AG20443 (cell line): Measurements from ENCODE around the gene BCL2L1.

Experiments
- DNase-seq: peaks from one replicate; pipeline ENCODE4 v3.0.0; 2012; ENCODE audit warnings: low spot score, mixed read lengths

The BCL2L1 gene

DNA sequence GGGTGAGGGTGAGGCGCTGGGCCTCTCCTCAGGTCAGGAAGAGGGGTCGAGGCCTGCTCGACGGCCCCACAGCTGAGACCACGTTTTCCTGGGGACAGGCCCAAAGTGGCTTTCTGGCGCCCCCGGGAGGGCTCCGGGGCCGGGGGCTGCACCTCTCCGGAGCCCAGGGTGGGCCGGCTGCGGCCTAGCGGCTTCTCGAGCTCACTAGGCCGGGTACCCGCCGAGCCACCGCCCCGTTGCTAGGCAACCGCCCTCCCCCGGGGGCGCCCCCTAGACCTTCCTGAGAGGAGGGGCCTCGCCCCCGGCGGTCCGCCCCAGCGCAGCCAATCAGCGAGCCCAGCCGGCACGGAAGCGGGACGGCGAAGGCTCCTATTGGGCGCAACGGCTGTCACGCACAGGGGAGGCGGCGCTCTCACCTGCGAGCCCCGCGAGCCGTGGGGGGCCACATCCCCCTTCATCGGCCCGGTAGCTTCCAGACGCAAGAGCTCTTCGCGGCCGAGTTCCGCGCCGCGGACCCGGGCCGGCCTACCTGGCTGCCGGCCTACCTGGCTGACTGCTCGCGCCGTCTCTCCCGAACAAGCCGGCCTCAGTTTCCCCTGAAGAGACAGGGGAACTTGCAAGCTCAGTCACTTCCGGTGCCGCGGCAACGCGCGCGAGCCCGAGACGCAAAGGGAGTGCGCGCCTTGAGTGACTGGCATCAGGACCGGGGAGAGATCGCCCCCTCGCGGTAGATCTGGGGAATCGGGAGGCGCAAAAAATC, 831 bp upstream of the BCL2L1 start:
- peak; percentile 97 for DNase-seq

DNA sequence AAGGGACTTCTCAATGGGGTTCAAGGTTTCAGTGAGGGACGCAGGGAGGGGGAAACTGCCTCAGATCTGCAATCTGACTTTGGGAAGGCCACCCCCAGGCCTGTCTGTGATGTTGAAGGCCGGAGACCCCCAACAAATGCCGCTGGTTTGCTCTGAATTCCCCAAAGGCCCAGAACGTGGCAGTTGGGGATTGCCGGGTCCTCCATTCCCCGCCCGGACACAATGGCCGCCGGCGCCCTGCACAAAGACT, 326 bp upstream of the BCL2L1 start:
- DNase-seq = no peak

DNA sequence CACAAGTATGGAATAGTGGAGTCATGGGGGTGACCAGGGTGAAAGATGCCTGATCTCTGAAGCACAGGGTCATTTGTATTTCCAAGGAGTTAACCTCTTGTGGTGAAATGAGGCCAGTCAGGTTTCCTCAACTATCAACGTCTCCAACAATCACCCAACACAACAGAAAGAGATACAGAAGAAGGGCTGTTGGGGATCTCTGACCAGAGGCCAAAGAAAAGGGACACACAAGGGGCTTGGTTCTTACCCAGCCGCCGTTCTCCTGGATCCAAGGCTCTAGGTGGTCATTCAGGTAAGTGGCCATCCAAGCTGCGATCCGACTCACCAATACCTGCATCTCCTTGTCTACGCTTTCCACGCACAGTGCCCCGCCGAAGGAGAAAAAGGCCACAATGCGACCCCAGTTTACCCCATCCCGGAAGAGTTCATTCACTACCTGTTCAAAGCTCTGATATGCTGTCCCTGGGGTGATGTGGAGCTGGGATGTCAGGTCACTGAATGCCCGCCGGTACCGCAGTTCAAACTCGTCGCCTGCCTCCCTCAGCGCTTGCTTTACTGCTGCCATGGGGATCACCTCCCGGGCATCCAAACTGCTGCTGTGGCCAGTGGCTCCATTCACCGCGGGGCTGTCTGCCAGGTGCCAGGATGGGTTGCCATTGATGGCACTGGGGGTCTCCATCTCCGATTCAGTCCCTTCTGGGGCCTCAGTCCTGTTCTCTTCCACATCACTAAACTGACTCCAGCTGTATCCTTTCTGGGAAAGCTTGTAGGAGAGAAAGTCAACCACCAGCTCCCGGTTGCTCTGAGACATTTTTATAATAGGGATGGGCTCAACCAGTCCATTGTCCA, 1.0 kb downstream of the BCL2L1 start:
- no peak for DNase-seq

DNA sequence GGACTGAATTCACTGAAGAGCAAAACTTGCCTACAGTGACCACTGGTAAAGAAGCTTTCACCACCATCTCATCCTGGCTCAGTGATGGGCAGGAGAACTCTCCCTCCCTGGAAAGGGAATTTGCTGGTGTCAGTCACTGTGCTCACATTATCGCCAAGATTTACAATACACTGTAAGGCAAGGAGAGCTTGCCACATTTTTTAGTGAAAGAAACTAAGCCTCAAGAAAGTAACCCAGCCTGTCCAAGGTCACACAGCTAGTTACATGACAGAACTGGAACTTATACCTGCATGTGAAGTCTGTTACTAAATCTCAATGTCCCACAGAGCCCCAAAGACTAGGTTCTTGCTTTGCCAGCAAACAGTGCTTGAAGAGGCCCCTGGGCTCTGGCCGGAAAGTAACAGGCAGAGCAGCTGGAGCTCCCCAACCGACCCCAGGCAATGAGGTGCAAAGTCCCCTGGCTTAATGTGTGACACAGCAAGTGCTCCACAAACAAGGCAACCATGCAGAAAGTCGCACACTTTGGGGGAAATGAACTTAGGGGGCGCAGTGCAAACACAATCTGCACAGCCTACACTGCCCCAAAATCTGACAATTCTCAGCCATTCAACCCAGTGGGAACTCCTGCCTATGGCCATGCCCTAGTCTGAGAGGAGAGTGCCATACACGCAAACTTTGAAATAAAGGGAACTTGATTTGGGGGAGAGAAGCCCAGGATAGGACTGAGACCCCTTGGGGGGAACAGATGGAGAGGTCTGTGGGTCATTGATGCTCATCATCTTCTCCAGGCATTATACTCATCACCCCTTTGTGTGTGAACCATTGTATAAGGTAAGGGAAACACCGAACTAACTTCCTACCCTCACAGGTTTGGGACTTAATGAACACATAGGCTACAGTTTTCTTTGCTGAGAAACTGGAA, 1.9 kb downstream of the BCL2L1 start:
- no peak for DNase-seq

DNA sequence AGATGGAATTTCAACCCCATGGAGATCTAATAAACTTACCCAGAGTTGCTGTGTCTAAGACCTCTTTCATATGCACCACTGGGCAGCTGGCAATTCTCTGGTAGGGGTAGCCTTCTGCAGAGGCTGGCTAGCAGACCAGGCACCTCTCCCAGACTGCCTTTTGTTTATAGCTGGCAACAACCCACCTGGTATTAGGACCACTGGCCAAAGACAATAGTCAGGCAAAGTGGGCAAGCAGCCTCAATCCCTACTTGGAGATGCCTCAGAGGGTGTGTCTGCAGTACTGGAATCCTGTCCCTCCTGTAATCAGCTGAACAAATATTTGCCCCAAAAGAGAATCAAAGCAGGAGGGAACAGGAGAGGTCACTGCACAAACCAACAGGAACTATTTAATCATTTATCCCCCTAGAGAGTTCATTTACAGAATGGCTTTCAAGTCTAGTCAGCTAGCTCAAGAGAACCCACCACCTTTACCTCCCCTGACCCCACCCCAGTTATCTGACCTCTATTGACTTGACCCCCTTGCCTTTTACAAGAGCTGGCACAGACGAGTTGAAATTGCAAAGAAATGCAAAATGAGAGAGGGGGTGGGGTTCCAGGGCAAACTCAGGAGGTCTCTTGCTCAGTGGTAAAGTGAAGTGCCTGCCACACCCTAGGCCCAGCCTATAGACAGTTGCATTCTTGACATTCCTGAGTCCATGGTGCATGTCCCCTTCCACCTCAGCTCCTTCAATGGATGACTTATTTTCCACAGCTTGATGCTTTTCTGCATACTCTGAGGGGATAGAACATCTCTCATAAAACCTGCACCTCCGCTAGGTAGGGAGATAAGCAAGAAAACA, 2.8 kb downstream of the BCL2L1 start:
- peak; percentile 24 for DNase-seq

DNA sequence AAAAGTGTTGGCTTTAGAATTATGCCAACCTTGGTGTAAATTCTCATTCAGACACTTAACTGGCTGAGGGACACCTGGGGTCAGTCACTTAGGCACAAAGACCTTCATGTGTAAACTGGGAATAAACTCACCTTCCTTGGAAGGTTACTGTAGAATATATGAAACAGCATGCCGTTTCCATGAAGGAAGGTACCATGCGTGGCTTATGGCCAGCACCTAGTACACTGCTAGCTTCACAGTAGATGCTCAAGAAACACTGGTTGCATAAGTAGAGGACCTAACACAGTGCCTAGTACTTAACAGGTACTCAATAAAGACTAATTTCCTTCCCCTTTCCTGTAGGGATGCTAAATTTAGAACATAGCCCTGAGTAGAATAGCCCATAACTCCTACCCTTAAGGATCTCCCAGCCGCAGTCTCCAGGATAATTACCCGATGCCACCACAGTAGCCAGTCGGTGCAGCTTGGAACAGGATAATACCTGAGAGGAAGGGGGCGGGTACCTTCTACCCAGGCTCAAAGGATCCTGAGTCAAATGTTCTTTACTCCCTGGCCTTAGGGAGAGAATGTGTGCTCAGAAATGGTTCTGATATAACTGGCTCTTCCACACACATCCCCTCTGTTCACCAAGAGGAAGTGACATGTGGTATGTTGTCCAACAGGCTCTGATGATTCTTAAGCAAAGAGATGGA, 3.6 kb downstream of the BCL2L1 start:
- DNase-seq = no peak

DNA sequence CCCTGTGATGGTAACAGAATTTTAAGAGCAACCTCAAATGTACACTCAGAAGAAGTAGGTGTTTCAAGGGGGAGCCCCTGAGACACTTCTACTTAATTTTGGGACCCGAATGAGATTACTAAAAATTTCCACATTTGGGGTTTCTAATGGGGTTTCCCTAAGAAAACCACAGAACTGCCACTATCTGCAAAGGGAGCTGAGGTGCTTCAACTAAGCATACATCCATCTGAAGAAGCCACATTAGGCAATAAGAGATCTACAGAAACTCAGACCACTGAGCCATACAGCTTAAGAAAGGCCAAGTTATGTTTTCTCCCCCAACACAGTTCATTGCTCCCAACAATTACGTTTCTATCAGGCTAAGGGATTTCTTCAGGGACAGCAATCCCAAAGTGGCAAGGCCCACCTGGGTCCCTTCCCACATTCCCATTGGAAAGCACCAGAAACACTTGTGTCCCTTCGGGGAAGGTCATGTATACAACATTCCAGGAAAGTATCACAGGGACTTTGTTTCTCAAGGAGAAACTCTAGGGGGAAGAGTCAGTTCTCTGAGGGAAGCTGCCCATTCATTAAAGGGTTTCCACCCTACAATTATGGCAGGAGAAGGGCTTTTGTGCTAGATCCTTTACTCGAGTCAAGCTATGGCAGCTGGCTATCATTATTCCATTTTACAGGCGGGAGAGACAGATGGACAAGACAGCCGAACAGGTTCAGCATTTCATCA, 5.0 kb downstream of the BCL2L1 start:
- DNase-seq = no peak

DNA sequence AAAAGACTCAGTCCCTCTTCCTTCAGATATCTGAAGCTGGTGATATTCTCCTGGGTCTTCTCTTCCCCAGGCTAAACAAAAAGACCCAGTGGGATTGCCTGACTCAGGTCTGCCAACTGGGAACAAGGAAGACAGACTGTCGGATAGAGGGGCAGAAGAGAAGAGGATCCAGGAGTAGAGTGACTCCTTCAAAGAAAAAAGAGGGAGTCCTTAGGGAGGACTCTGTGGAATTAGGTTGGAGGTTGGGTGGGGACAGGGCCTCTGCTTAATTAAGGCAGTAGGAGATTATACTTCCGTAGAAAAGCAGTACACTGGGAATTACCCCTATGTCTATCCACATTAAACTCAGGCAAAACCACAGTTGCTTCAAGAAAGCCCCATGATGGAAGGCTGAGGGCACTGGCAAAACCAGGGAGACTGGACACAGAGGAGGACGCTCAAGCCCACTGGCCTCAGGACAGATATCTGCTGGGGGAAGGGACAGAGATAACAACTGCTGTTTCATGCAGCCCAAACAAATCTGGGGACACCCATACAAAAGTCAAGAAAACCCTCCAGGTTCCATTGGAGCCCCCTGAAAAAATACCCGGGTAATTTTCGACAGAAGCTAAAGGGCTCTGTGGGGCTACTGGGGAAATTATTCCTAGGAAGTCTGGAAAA, 5.7 kb downstream of the BCL2L1 start:
- DNase-seq = no peak

DNA sequence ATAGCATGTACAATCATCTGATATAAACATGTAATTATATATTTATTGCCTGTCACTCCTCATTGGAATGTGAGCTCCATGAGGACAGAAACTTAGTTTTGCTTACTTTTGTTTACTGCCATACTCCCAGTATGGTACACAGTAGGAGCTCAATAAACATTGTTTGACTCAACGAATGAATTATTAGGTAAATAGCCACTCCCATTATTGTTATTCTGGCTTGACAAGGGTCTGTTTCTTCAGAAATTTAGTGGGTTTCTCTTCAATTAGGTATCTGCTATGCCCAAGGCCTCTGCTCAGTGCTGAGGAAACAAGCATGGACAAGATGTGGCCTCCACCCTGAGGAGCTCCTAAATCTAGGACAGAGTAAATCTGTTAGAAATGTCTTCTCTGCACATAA, 6.3 kb downstream of the BCL2L1 start:
- DNase-seq = no peak

DNA sequence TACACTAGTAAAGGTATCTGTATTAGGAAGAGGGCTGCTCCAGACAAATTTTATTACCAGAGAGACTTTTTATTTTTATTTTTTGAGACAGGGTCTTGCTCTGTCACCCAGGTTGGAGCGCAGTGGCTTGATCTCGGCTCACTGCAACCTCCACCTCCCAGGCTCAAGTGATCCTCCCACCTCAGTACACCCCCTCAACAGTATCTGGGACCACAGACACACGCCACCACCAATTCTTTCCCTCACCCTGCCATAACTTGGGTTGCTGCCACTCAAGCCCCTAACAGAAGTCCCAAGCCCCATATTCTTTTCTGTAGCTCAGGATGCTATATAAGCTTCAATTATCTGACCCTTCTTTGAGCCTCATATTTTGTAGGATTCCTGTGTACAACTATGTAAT, 6.9 kb downstream of the BCL2L1 start:
- no peak for DNase-seq

DNA sequence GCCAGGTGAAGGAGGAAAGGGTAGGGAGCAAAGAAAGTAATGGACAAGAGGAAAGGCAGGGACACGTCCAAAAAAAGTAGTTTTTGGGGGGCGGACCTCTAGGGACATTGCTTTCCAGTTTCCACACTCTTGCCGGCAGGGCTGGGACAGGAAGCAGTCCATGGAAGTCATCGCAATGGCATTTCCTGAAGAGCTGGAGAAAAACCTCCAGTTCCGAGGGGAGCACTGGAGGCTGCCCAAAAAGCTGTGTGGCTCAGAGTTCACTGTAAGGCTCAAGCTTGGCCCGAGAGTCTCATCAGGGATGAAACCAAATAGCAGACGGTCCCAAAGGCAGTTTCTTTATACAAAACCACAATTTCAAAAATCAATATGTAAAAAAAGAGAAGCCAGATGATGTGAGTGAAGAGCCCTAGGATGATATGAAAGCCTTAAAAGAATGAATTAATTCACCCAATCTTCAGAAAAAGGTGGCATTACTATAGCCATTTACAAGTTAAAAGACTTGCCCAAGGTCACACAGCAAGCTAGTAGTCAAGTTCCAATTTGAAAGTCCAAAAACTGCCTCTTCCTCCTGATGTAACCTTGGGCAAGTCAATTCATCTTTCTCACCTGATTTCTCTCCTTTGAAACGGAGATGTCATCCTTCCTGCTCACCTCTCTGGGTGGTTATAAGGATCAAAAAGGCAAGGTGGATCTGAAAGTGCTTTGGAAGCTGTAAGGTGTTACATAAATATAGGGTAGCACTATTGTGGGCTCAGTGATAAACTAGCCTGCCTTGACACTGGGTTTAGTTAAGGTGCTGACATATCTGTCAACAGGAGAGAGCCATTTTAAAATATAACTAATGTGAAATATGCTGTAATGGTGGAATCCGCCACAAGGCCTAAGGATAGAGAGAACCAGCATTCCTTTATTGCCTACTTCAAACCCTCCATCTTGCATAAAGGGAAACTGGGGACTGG, 9.1 kb downstream of the BCL2L1 start:
- DNase-seq = peak; percentile 92

DNA sequence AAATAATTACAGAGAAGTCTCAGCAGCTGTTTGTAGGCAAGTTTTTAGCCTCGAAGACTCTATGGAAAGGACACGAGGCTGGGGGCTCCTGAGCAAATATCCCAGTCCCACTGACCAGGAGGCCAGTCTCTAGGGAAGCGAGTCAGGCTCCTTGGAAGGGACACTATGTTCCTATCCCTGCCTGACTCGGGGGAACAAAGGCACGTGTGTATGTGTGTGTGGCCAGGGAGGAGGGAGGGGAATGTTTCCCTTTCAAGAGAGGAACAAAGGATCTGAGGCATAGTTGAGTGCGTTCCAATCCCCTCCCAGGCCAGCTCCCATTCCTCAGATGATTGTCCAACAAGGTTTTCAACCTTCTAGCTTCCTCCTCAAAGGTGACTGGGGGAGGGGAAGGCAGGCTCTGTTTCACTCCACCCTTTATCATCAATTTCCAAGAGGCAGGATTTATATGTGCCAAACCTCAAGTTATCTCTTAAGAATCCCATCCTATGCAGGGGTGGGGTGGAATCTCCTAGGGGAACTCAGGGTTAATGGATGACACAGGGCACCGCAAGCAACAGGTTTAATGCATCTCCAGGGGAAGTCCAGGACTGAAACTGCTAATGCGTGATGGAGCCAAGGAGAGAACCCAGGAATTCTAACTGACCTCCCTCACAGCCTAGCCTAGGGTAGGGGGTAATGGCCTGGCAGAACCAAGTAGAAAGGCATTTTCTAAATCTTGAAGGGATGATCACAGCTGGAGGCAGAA, 9.9 kb downstream of the BCL2L1 start:
- peak; percentile 85 for DNase-seq

DNA sequence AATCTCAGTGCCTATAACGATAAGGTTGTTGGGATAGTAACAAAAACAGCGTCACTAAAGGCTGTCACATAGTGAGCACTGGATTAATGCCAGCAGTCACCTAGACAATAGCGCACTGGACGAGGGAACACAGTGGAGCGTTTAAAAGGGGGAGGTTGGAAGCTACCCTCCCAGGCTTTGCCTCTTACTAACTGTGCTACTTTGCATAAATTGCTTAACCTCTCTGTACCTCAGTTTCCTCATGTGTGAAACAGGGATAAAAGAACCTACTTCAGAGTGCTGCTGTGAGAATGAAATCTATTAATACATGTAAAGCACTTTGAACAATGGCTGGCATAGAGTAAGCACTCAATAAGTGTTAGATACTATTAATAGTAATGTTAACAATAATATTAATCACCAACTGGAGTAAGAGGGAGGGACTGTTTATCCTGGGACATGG, 10.5 kb downstream of the BCL2L1 start:
- DNase-seq = no peak

DNA sequence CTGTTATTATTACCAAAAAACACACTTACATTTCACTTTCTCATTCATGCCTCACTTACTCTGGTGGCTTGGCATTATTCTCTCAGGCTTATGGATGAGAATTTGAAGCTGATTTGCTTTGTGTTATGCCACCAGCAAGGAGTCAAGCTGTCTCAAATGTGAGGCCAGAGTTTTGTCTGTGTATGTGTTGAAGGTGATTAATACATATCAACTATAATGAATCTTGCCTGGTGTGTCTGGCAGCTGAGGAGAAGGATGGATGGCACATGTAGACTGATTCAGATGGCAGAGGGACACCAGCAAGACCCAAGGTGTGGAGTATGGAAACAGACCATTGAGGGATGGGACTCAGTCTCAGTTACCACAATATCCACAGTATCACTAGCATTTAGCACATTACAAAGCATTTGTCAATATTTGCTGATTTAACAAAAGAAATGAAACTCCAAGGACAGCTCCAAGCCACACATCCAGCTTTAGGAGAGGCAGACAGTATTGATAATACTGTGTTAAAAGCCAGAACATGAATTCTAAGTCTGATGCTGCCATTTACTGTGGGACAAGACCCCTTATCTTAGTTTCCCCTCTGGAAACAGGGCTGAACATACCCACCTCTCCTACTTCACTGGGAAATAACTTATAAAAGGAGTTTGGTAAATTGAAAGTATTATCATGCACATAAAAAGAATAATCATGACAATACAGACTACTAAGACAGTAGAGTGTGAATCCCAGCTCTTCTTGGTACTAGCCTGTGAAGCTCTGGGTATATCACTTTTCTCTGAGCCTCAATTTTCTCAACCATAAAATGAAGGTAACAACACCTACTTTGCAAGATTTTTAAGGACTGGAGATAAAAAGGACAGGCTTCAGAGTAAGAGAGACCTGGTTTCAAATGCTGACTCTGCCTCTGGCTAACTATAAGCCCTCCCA, 11.2 kb downstream of the BCL2L1 start:
- no peak for DNase-seq

DNA sequence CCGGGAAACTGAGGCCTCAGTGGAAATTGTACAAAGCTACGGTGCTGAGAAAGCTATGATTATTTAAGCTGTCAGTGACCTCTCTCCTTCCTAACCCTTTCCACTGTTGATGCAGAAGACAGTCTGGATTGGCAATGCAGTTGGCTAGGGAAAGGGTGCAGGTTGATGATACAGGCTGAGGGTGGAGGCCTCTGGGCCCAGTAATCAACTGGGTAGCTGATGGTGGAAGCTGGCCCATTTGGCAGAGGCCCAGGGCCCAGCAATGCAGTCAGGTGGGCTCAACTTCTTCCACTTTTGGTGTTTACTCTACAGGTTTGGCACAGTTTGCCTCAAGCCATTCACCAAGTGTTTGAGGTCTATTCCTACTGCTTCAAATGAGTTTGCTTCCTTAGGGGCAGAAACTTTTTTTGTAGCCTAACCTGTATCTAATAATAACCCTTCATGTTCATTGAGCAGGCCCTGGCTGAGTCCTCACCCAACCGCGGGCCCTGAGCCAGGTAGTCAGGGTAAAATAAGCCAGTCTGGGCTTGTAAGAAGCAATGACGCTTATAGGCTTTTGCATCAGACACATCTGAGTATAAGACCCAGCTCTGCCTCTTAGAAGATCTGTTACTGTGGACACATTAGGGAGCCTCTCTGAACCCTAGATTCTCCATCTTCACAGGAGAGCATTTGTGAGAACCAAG, 12.1 kb downstream of the BCL2L1 start:
- no peak for DNase-seq

DNA sequence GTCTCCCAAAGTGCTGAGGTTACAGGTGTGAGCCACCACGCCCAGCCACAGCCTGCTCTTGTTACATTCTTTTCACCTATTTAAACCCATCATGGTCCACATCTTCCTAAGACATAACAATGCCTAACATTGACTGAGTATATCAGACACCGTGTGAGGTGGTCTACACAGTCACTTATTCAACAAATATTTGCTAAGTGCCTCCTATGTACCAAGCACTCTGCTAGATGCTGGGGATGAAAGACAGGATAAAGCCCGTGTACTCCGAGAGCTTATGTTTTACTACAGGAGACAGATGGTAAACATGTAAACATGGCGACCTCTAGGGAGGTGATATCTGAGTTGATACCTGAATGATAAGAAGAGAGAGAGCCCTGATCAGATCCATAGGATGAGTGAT, 12.7 kb downstream of the BCL2L1 start:
- no peak for DNase-seq
